HG03432 (cell line): Measurements from ENCODE around the gene LPIN3.
"Not testable (repeated sequence)": the region's sequence is repeated elsewhere in the genome, so short reads cannot be mapped to it uniquely, and the experiment has no call there.

ENCODE experiments used
- ATAC-seq: cut with Tn5 transposase; IDR thresholded peaks from one replicate; pipeline ENCODE4 v1.9.1; 2021; ENCODE audit warnings: mild to moderate bottlenecking, moderate library complexity; ENCODE audit not compliant: unreplicated experiment

LPIN3 gene, protein sequence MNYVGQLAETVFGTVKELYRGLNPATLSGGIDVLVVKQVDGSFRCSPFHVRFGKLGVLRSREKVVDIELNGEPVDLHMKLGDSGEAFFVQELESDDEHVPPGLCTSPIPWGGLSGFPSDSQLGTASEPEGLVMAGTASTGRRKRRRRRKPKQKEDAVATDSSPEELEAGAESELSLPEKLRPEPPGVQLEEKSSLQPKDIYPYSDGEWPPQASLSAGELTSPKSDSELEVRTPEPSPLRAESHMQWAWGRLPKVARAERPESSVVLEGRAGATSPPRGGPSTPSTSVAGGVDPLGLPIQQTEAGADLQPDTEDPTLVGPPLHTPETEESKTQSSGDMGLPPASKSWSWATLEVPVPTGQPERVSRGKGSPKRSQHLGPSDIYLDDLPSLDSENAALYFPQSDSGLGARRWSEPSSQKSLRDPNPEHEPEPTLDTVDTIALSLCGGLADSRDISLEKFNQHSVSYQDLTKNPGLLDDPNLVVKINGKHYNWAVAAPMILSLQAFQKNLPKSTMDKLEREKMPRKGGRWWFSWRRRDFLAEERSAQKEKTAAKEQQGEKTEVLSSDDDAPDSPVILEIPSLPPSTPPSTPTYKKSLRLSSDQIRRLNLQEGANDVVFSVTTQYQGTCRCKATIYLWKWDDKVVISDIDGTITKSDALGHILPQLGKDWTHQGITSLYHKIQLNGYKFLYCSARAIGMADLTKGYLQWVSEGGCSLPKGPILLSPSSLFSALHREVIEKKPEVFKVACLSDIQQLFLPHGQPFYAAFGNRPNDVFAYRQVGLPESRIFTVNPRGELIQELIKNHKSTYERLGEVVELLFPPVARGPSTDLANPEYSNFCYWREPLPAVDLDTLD

DNA sequence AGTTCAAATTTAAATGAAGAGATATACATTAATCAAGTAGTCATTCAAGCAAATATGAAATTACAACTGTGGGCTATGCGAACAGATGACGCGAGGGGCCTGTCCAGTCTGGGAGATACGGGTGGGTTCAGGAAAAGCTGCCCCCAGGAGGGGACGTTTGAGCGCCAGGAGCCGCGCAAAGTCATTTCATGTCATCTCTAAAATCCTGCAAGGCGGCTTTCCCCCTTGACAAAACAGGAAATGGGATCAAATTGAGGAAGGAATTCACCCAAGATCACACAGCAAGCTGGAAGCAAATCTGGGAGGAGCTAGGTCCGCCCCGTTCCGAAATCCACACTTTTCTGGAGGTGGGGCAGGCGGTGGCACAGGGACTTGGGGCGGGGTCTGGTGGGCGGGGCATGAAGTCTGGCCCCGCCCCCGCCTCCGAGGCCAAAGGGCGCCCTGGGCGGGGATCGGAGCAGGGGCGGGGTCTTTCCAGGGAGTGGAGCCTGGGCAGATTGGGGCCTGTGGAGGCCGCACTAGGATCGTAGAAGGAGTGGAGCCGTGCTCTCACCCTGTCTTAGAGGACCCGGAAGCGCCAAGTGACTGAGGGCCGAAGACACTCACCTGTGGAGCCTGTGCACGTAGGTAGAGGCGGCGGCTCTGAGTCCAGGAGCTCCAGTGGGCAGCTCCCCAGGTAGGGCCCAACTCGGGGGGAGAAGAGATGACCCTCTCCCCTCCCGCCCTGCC, at the start of gene LPIN3:
Gene LPIN3 (plus strand): TSS at position 495 of the 729 bp plus-strand sequence. CDS start 4,983 bp downstream, outside the sequence.
- peak; percentile 63 for ATAC-seq

DNA sequence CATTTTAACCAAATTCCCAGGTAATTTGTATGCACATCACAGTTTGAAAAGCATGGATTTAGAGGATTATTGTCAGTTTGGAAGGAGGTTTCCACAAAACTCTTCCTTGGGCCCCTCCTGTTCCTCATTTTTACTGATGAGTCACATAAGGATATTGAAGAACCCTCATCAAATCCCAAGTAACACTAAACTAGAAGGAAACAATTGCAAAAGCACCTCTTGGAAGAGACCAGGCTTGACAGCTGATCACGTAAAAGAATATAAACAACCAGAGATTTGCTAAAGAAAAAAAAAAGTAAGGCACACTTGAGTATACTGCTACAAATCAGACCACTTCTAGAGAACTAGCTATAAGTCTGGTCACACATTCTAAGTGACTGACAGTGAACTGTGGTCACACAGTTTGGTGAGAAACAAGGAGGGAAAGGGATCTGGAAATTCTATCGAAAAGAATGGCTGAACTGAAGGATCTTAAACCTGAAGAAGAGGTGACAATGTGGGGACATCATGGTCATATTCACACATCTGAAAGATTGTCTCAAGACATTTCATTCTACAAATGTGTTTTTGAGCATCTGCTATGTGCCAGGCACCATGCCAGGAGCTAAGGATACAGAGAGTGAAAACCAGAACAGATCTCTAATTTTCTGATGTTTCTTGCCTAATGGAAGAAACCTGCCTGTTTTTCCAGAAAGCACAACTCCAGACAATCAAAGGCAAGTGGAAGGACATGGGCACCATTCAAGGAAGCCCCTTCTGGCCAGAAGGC, 47.2 kb upstream of the LPIN3 start:
- ATAC-seq, result no peak

DNA sequence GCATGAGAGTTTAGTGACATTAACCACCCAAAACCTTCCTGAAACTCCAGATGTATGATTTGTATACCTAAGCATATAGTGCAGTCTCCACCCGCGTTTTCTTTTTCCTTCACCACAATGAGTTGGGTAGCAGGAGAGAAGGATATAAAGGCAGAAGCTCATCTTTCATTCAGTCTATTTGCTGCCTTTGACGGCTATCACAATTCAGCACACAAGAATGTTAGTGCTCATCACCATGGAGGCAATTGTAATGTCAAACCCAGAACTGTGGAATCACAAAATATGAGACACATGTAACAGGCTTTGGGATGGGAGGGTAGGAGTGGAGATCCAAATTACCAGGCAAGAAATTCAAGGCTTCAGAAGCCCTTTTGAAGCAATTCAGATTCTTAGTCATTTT, 40.7 kb upstream of the LPIN3 start:
- ATAC-seq, result no peak

DNA sequence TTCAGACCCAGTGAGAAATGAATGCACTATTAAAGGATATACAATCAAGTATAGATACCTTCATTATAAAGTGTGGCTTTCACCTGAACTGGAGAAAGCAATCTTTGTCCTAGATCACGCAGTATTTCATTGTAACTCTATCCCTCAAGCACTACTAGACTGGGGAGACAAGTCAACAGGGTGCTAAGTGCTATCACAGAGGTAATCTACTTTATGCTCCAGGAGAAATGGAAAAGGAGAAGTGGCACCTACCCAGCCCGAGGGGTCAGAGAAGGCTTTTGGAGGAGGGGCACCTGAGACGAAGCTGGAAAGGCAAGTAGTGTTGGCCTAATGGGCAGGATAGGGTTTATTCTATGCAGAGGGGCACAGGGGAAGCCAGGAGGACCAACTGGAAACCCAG, 40.2 kb upstream of the LPIN3 start:
- no peak for ATAC-seq

DNA sequence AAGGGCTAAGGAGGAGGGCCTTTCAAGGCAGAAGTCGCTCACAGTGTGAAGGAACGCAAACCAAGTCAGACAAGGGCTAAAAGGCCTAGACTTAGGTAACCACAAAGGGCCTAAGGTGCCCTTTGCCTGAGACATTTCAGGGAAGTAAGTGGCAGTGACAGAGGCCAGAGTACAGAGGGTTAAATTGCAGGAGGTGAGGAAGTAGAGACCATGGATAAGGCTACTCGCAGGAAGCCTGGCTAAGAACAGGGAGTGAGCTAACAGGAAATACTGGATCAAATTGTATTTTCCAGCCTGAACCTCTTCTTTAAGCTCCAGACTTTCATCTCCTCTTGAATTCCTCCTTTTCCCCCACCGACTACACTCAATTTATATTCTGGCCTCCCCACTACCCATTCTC, 39.7 kb upstream of the LPIN3 start:
- no peak for ATAC-seq

DNA sequence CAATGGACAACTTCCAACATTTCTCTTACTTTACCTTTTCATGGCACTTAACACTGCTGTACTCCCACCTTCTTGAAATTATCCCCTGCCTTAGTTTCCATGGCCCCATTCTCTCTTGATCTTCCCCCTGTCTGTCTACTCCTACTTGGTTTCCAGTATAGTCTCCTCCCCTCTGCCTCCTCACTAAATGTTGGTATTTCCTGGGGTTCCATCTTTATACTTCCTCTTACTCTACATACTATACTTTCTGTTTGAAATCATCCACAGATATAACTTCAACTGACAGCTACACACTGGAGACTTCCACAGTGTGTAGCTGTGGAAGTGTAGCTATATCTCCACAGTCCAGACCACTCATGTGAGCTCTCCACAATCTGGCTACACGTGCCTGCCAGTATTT, 36.6 kb upstream of the LPIN3 start:
- ATAC-seq, result no peak

DNA sequence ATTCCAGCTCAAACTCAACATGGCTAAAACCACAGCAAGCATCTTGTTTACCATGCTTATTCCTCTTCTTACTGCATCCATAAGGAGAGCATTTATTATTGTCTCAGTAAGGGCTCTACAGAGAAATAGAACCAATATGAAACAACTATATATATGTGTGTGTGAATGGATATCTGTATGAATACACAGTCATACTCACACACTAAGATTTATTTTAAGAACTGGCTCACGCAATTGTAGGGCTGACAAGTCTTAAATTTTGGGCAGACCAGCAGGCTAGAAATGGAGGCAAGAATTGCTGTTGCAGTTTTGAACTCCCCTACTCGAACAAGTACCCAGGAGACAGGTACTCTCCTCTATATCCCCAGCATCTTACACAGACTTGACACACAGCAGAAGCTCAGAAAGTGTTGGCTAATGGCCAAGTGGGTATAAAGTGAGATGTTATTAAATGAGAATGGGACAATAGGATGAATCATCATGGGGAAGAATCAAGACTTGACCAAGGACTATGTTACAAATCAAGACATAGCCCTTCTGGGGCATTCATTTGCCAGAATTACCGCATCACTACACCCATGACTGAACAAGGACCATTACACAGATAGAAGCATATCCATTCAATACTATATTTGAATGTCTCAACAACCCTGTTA, 36.1 kb upstream of the LPIN3 start:
- no peak for ATAC-seq

DNA sequence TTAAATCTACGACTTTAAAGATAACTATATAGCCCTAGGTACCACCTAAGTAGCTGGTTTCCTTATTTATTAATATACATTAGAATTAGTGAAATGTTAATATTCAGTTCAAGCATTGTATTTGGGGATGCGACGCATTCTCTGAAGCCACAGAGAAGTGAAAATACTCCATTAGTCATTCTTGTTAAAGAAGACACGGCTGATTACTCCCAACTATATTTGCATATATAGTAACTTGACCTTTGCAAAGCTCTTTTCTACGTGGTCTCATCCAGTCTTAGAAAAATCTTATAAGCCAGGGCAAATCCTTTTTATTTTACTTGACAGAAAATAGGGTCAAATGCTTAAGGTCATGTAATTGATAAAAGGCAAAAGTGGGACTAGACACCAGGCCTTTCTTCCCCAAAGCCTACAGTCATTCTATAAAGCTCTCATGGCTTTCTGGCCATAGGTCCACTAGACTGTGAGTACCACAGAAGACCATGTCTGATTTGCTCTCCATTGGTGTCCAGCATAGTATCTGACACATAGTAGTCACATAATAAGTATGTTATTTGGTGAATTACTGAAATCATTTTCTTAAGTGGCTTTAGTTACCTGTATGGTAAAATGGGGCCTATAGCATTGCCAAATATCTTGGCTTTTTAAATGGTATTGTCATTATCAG, 34.4 kb upstream of the LPIN3 start:
- peak; percentile 92 for ATAC-seq

DNA sequence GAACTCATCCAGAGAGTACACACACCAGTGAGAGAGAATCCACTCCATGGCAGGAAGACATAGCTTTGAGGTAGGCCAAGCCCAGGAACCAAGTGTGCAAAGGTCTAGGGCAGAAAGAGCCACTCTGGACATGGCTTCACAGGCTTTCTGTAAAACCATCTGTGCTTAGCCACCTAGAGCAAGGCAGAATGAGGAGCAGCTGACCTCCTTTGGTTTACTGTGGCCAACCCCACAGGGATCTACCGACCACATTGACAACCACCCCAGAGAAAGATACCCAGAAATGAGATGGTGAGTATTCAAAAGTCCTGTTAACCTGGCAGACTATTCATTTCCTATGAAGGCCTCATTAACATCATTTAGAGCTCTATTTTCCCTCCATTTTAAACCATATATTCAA, 33.6 kb upstream of the LPIN3 start:
- no peak for ATAC-seq

DNA sequence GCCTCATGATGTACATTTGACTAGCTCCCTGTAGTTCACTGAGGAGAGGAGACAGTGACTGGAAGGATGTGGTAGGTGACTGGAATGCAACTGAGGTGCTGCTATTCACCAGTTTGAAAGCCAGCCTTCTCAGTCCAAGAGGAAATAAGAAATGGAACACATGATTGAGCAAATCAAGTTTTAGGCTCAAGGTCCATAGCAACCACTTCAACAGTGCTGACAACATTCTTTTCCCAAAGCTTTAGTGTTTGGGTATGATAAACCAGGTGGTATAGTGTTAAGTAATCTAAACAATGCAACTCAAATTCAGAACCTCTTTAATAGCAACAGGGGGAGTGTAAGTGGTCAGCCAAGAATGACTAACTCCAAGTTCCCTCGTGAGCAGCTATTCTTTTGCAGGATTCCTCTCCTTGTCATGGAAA, 32.3 kb upstream of the LPIN3 start:
- ATAC-seq, result no peak

DNA sequence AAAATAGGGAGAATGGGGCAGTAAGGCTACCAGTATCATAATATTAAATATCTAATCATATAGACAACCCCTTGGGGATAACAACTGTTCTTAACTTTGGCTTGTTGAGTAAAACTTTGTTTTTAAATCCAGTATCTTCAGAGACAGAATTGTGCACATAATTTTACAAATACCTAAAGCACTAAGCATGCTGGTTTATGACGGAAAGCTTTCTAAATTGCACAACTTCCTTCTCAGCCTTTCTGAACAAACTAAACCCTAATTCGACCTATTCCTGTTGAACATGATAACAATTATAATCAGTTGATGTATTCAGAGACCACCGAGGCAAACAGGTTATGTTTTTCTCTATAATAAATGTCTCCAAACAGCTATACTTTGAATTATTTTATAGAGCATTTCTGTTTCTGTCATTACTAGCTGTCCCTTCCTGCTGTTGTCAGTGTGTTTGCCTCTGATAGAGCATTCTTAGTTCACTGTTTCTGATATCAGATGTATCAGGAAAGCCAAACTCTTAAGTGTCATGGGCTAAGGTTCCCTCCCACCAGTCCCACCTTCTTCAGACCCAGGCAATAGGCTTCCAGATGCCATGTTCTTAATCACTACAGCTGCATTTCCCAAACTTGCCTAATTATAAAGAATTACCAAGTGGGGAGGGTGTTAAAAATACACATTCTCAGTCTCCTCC, 31.8 kb upstream of the LPIN3 start:
- ATAC-seq, result no peak

DNA sequence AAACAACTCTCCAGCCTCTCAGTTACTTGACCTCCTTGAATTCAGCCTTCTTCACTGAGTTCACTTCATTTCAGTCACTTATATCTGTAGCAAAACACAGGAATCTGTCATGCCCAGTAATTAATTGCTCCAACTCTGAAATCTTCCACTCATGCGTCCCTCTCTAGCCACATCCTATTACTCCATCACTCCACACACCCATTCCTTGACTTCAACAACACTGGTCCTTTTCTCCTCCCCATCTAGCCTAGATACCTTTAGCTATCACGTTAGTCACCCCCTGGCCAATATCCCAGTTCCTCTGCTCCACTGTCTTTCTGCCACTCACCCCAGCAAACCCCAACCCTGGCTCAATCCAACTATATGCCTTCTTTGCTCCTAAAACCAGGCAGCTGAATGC, 30.8 kb upstream of the LPIN3 start:
- ATAC-seq, result no peak

DNA sequence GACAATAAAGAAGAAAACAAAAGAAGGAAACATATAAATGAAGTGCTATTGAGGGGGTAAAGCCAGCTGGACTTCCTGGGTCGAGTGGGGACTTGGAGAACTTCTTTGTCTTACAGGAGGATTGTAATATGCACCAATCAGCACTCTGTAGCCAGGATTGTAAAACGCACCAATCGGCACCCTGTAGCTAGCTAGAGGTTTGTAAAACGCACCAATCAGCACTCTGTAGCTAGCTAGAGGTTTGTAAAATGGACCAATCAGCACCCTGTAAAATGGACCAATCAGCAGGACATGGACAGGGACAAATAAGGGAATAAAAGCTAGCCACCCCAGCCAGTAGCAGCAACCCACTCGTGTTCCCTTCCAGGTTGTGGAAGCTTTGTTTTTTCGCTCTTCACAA, 28.6 kb upstream of the LPIN3 start:
- ATAC-seq, result not testable (repeated sequence)

DNA sequence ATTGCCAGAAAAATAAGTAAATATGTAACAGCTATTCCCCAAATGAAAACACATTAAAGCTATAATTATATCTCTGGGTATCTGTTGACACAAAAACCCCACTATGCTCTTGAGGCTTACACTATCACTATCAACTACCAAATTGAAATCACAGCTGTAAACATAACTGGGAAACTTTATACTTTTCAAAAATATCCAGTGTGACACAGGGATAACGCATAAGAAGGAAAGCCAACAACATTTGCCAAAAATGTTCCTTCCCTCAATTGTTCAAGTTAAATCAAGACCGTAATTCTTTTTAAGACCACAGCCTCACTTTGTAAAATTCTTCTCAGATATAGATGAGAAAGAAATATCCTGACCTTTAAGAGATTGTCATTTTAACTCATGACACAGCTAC, 26.2 kb upstream of the LPIN3 start:
- no peak for ATAC-seq

DNA sequence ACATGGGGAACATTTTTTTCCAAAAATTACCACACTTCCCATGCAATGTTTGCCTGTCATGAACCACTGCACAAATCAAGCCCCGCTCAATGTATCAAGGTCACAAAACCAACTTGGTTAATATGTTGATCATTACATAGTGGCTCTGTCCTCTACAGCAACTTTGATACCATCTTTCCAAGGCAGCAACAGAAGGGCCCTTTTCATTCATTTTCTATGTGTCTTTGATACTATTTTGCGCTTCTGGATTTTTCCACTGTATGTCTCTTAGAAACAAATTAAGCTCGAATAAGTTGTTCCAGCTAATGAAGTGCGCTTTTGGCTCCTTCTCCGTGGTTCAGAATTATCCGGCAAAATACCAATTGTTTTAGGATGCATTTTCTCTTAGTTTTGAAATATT, 24.6 kb upstream of the LPIN3 start:
- ATAC-seq, result no peak

DNA sequence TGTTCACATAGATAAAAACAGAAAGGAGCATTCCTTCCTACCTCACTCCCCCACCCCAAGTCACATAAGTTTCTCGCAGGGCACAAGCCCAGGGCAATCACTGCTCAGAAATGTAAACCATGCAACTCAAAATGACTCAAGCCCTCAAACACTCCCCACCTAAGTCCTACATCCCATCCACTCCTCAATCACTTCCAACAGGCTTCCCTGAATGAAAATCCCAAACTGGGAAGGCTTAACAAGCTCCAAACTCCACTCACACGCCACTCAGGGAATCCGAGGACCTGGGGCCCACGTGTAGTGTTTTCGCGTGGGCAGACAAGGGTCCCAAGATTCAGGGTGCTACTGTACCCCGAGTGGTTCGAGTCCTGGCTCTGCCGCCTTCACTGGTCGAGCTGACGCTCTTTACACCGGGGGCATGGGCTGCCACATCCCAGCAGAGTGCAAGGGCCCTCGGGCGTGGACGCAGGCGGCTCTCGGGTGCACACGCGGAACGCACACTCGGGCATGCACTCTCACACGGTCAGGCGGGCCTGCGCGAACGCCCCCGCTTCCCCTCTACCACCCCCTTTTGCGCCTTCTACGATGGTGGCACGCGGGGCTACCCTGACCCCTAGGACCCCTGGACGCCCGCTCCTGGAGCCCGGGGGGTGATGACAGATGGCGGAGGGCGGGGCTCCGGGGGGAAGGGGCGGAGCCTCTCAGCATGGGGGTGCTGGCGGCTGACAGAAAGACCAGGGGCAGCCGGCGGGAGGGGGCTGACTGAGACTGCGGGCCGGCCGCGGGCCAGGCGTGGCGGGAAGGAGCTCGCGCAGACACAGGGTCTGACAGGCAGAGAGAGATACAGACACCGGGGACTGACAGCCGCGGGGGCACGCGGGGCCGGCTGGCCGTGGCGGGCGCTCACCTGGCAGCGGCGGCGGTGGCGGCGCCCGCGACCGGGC, 23.7 kb upstream of the LPIN3 start:
- peak; percentile 76 for ATAC-seq

DNA sequence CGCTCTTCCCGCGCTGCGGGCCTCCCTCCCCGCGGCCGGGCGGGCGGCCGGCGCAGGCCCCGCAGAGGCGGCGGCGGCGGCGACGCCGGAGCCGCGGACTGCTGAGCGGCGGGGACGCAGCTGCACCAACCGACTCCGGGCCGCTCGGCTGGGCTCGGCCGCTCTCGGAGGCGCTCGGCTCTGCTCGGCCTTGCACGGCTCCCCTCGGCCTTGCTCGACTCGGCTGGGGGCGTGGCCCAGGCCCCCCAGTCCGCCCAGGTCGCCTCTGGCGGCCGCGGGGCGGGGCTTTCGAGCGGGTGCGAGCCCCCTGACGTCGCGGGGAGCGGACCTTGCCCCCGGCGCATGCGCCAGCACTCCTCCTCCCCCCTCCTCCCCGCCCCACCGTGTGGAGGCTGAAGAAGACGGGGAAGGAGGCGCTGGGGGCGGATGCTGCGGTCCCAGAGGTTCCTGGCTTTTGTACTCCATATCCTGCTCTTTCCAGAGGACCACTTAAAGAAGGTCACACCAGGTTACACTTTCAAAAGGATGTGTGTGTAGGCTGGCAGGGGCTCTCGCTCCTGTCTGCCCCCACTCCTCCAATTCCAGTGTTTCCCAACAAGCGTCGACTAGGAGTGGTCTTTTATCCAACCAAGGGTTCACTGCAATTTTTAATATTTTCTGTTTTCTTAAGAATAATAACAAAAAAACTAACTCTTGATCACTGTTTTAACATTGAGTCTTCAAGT, 22.9 kb upstream of the LPIN3 start, which contains the start of gene ZHX3:
Gene ZHX3 (minus strand): TSS at position 186 of the 725 bp plus-strand sequence. CDS start 112,815 bp downstream, outside the sequence.
- ATAC-seq, result peak; percentile 97
